NCI-H2081 (cell line): ENCODE measurements around the gene PDLIM3.
"Not testable (repeated sequence)": the region's sequence is repeated elsewhere in the genome, so short reads cannot be mapped to it uniquely, and the experiment has no call there.

Experiments
- DNase-seq, 2 experiments: peaks; one replicate each; lab custom pipeline; 2025; lab: John Stamatoyannopoulos, UW

Gene PDLIM3, protein sequence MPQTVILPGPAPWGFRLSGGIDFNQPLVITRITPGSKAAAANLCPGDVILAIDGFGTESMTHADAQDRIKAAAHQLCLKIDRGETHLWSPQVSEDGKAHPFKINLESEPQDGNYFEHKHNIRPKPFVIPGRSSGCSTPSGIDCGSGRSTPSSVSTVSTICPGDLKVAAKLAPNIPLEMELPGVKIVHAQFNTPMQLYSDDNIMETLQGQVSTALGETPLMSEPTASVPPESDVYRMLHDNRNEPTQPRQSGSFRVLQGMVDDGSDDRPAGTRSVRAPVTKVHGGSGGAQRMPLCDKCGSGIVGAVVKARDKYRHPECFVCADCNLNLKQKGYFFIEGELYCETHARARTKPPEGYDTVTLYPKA

DNA sequence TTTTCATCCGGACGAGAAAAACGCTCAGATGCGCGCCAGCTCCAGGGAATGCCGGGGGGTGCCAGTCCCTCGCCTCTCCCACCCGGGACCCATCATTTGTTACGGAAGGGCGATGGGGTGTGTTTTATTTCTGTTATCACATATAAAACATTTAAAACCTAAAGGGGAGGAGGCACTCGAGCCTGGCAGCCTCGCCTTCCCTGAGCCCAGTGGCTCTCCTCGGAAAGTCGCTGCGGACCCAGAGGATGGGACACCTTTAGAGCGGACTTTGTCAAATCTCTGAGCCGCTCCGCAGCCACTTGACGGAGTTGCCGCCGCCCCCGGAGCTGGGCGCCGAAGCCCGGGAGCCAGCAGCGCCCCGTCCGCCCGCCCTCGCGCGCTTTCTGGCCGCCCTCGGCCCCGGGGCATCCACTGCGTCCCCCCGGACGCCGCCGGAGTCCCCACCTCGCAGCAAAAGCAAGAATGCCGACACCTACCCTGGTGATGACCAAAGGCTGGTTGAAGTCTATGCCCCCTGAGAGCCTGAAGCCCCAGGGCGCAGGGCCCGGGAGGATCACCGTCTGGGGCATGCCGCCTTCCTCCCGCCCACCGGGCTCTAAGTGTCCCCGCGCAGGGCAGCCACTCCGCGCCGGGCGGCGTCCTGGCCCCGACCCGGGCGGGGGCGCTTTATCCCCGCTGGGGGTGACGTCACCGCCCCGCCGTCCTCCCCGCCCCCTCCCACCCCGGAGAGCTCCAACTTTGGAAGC, at the start of gene PDLIM3:
PDLIM3 (minus strand) TSS at position 642 of the 746 bp plus-strand sequence; CDS start at position 569, 73 bp downstream.
- DNase-seq = no peak

DNA sequence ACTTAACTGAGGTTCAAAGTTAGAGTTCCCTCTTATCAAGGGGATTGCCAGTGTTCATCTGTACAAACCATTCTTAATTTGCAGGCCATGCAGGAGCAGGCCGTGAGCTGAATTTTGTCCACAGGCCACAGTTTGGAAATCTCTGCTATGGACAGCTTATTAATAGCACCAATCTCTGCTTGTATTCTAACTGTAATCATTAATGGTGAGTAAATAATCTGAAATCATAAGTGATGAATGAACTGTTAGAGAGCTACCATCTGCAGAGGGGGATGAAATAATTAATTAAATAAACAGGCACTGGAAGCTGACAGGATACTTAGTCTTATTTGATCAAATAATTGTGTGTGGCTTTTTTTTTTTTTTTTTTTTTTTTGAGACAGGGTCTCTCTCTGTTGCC, 48.5 kb upstream of the PDLIM3 start:
- DNase-seq = no peak

DNA sequence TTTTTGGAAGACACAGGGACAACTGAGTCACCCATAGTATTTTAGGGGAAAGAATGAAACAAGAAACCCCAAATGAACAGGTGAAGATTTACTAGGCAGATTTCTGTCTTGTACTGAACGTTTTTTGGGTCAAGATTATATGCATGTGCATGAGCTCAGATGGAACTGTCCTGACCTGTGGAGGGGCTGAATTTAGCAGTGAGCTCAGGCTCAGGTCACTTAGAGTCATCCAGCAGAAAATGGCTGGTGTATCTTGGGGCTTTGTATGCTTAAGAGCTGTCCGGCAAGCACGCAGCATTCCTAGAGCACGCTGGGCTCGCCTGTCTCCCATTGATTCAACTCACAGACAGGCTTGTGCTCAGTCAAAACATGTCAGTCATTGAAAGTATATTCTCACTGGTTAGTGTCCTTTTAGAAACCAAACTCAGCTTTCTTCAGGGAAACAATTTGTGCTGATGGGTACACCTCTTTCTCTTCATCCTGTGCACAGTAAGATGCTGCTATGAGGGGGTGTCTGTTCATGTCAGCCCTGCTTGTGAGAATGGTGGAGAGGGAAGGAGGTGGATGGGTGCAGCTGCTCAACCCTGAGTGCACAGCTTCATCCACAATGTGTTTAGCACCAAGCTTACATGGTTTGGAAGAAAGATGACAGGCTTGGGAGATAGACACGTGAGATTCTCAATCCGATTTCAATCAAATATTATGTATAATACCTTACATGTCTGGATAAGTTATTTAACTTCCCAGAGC, 47.5 kb upstream of the PDLIM3 start:
- DNase-seq = no peak

DNA sequence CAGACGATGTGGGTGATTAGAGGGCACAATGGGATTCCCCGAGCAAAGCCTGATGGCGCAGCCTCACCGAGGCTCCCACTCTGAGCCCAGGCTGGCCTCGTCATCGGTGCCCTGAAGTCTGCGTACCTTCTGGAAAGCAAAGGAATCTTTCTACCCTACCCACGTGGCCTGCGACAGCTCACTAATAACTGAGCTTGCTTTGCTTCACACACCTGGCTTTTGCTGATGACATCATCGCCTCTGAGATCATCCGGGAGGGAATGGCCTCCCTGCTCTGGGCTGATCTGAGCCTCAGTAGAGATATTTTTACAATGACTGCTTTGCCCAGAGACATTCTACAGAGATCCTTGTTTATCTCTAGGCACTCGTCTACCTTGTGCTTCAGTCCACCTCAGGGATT, 45.4 kb upstream of the PDLIM3 start:
- DNase-seq = no peak

DNA sequence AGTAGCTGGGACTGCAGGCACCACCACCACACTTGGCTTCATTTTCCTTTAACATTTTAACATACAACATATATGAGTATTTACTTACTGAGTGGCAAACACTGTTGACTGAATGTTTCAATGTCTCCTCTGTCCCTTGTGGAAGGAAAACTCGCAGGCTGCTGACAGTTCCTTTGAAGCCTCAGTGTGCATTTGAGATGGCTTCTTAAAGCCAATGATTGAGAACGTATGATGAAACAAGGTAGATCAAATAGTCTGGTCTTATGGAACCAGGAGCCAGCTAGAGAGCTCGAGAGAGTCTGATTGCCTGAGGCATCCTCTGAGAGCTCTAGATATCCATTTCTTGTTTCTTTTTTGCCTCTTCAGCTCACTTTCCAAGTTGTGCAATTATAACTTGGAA, 43.0 kb upstream of the PDLIM3 start:
- no peak for DNase-seq

DNA sequence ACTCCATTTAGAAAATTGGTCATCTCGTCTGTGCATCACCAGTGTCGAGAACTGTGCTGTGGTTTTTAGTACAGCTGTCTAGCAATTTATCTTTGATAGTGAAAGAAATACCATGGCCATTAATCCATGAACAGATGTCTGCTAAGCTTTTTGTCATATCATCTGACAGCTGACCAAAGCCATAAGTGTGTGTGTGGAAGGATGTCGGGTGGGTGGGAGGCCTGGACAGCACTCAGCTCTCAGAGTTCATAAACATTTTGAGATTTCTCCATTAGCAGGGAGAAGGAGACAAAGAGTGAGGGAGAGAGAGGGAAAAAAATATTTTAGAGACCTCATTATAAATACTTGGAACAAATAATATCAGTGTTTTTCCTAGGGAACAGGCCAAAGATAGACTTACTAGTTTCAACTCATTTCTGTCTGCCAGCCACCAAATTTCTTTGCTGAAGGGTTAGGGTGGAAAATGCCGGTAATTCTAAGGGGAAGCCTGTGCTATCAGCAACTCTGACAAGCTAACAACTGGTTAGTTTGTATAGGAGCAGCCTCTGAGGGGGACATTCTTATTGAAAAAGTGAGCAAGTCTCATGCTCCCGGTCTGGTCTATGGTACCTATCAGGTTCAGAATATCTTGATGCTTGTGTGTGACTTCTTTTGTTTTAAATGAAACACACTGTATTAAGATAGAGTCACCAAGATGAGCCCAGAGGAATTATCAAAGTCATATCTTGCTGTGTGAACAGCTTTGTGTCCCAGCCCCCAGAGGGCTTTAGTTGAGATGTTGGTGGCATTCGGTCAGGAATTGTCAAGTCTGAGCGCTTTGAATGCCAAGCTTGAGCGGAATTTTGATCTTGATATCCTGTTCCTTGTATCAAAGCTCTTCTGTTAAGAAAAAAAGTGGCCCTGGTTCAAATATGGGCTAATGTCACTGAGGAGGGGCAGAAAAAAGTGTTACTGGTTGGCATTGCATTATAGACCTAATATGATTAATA, 41.9 kb upstream of the PDLIM3 start:
- no peak for DNase-seq

DNA sequence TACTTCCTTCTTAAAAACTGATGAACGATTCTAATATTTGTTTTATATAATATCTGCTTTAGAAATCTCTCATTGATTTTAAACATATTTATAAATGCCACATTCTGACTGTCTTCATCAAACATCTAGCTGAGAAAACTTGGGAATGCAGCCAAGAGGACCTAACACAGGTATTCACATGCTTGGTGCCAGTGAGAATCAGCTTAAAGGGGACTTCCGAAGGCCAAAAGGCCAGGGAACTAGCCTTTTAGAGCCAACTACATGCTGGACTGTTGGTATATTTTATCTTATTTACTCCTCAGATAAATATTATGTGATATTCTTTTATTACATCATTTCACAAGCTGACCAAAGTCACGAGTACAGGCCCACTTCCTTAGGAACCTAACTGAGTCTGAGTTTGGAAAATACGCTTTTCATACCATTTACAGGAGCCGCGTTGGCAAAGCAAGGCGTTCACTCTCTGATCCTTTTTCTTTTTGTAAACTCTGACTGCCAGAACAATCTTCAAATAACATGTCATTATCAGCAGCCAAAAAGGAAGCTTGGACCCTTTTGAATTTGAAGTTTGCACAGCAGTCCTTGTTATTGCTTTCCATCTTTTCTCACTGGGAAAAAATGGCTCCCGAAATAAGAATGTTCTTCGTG, 41.1 kb upstream of the PDLIM3 start:
- no peak for DNase-seq

DNA sequence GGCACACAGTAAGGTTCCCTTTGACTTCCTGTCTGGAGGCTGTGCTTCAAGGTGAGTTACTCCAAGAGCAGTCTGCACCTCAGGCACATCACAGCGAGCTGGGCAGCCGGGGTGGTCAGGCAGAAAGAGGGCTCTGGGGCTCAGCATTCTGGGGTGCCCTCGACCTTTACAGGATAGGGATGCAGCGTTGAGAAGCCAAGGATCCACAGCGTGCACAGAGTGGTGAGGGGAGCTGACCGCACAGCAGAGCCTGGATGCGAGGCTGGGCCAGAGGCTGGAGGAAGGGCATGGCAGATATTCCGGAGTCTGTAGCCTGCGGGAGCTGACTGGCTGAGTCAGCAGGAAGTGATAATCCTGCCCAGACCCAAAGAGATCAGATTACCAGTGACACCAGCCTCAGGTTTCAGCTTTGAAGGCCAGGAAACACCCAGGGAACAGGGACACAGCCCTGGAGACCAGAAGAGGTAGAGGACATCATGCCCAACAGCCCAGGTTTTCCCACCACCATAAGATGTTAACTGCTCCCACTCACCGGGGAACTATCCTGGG, 38.4 kb upstream of the PDLIM3 start:
- DNase-seq = no peak

DNA sequence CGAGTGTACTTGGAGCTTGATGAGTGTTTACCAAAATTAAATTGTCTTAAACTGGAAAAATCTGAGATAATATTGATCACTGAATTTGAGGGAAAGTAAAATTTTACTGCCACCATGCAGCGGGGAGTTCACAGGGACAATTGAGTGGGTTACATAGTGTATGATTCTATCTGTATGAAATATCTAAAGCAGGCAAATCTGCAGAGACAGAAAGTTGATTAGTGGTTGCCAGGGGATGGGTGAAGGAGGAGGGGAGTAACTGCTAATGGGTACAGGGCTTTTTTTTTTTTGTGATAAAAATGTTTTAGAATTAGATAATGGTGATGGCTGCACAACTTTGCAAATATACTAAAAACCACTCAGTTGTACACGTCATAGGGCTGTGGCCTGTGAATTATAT, 35.4 kb upstream of the PDLIM3 start:
- DNase-seq = no peak

DNA sequence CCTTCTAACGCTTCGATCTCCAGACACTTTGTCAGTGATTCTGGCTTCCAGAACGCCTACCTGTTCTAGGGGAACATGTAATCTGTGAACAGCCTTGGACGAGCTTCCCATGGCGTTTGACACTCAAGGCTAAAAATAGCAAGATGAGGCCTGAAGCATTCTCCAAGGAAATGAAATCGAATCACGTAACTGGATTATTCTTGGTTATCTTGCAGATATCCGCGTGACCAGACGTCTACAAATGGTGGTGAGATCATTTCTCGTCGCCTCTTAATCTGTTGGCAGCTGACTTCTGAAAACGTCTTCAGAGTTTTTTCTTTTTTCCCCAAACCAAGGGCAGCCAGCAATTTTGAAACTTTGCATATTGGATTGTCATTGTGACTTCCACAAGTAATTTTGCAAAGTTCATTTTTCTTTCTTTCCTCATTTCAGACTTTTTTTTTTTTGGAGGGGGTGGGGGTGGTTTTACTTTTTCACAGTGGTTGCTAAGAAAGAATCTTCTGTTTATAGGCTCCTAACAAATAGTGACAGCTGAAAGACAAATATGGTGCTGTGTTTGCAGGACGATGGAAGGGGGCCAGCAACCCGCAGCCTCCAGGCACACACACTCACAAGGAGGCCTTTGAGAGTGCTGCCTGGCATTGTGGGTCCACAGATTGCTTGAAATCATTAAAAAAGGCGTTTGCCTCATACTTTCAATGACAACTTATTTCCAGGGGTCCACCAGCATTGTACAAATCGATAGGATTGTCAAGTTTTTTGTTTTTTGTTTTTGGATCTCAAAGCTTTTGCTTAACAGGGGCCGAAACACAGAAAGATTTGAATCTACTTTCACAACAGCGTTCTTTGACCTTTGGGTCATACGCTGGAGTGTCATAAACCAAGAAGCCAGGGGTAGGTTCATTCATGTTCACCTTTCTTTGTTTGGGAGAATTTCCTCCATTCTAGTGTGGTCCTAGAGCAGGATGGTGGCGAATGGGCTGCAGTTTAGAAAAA, 32.4 kb upstream of the PDLIM3 start:
- DNase-seq = no peak

DNA sequence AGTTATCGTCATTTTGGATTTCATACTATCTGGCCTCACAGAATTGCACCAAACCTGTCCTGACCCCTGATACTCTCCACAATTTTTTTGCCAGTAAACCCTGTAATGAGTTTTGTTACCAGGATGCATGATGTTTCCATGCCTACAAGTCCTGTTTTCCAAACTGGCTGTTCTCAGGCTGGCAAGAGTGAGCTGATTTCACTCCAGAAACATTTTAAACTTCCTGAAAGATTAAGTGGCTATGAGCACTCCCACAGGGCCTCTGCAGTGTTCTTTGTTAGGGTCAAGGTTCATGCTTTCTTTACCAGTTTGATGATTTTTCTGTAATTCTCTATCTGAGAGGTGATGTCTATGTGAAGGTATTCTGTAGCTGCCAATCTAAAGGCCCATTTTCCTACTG, 31.7 kb upstream of the PDLIM3 start:
- no peak for DNase-seq

DNA sequence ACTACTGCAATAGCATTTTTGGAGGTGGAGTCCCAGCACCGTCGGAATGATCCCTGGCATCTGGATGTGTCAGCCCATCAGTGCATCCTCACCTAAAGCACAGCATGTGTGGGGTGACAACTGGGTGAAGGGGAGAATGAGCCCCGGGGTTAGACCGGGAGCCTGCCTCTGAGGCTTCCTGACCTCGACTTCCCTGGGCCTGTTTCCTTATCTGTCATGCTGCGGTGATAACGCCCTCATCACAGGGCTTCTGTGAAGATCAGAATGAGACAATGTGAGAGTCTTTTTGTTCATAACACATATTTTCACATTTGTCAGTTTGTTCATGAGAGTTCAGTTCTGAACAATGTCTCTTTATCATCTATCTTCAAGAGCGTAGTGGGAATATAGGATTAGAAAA, 31.1 kb upstream of the PDLIM3 start:
- no peak for DNase-seq

DNA sequence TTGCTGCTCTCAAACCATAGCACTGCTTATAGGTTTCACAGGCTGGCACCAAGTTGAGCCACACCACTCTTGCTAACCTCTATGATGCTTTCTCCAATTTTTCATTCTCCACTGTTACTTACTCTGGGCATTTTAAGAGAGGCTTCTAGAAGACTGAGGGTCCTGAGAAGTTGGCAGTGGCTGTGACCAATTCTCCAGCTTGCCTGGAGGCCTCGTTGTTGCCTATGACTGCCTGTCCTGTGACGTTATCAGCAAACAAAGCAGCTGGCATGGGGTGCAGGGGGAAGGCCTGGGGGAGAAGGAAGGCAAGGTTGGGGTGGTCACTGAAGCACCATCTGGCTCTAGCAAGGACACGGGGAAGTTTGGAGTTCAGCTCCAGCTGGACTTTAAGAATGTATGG, 30.4 kb upstream of the PDLIM3 start:
- no peak for DNase-seq

DNA sequence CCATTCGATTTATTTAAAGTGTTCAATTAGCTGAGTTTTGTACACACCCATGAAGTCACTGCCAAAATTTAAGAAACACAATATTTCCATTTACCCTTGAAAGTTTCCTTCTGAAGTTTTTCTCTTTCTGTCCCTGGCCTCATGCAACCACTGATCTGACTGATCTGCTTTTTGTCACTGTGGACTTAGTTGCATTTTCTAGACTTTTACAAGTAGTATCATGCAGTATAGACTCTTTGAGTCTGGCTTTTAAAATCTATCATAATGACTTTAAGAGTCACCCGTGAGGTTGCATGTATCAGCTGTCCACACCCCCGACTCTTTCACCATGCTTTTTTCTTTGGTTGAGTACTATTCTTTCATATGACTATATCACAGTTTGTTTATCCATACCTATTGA, 29.0 kb upstream of the PDLIM3 start:
- no peak for DNase-seq

DNA sequence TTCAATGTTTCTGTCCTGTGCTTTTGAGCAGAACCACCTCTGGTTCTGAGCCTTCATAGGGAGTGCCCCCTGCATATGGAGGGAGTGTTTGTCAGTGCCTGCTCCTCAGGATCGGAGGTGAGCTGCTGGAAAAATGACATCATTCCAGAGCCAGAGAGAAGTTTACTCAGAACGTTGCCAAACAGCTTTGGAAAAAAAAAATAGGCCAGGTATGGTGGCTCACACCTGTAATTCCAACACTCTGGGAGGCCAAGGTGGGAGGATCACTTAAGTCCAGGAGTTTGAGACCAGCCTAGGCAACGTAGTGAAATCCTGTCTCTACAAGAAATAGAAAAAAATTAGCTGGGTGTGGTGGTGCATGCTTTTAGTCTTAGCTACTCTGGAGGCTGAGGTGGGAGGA, 27.2 kb upstream of the PDLIM3 start:
- no peak for DNase-seq

DNA sequence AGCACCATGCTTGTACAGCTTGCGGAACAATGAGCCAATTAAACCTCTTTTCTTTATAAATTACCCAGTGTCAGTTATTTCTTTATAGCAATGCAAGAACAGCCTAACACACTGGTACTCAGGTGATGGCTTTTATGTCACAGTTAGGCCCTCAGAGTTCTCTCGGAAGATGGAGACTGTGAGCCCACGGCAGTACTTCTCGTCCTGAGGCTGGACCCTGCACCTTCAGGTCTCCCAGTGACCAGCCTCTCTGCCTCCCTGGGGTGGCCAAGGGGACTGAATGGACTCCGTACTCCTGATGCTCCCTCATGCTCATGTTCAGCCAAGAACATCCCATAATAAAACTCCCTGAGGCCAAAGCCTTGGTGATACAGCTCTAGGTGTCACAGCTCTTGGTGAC, 25.0 kb upstream of the PDLIM3 start:
- DNase-seq = no peak

DNA sequence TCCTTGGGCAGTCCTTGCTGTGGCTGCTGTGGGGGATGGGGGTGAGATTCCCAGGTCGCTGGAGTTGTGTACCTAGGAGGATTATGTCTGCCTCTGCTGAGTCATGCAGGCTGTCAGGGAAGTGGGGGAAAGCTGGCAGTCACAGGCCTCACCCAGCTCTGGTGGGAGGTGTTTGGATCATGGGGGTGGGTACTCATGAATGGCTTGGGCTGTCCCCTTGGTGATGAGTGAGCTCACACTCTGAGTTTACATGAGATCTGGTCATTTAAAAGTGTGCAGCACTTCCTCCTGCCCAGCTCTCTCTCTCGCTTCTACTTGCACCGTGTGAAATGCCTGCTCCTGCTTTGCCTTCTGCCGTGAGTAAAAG, 24.6 kb upstream of the PDLIM3 start:
- no peak for DNase-seq

DNA sequence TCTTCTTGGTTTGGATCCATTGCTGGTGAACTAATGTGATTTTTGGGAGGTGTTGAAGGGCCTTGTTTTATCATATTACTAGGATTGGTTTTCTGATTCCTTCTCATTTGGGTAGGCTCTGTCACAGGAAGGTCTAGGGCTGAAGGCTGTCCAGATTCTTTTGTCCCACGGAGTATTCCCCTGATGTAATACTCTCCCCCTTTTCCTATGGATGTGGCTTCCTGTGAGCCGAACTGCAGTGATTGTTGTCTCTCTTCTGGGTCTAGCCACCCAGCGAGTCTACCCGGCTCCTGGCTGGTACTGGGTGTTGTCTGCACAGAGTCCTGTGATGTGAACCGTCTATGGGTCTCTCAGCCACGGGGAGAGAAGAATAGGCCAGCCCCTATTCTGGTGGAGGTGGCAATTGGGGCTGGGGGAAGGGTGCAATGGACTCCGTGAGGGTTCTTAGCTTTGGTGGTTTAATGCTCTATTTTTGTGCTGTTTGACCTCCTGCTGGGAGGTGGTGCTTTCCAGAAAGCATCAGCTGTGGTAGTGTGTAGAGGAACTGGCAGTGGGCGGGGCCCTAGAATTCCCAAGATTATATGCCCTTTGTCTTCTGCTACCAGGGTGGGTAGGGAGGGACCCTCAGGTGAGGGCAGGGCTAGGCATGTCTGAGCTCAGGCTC, 24.1 kb upstream of the PDLIM3 start:
- not testable (repeated sequence) for DNase-seq
